Measurements from ENCODE around the gene SPATA6. TPM values are rescaled to one million over a fixed set of nuclear protein-coding genes. Genes with fewer than 3 reads are reported as not detected.
"Not testable (repeated sequence)": the region's sequence is repeated elsewhere in the genome, so short reads cannot be mapped to it uniquely, and the experiment has no call there.

SPATA6 gene
- total RNA-seq, 1 experiment from 2014 or later: 4.2 TPM

GRCh38 chr1:48442864-48443619 lies 29.0 kb downstream of the SPATA6 start:
- H3K27me3 Mint-ChIP-seq (ENCODE audit: insufficient read depth, unreplicated experiment): no peaks in the 10 kb centered on the region
- no peak for DNase-seq (ENCODE audit: unreplicated experiment)
- H3K36me3 Mint-ChIP-seq (ENCODE audit: insufficient read depth, unreplicated experiment): no peaks in the 10 kb centered on the region
- TF ChIP-seq, protein P1, sequence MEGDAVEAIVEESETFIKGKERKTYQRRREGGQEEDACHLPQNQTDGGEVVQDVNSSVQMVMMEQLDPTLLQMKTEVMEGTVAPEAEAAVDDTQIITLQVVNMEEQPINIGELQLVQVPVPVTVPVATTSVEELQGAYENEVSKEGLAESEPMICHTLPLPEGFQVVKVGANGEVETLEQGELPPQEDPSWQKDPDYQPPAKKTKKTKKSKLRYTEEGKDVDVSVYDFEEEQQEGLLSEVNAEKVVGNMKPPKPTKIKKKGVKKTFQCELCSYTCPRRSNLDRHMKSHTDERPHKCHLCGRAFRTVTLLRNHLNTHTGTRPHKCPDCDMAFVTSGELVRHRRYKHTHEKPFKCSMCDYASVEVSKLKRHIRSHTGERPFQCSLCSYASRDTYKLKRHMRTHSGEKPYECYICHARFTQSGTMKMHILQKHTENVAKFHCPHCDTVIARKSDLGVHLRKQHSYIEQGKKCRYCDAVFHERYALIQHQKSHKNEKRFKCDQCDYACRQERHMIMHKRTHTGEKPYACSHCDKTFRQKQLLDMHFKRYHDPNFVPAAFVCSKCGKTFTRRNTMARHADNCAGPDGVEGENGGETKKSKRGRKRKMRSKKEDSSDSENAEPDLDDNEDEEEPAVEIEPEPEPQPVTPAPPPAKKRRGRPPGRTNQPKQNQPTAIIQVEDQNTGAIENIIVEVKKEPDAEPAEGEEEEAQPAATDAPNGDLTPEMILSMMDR (IDR thresholded peaks at IDR 0.05; ENCODE audit: unreplicated experiment): no peak
- ChIA-PET POLR2A (no interaction called here), CTCF (interaction anchor here (0.6 kb wide), 1 partner anchor 186 kb away, joined by 3 read pairs; no protein-coding TSS in a partner anchor)
- no peak overlapping the region for H3K27ac Mint-ChIP-seq (ENCODE audit: low read depth, unreplicated experiment)
- BruUV-seq (replicated peaks): no TSS peak
- no peaks in the 10 kb centered on the region for H3K4me1 Mint-ChIP-seq (ENCODE audit: insufficient read depth, unreplicated experiment)
- H3K4me3 Mint-ChIP-seq (ENCODE audit: unreplicated experiment): no peak overlapping the region
- intact Hi-C loops (cut with micrococcal nuclease): no loop called here
- H3K9me3 Mint-ChIP-seq (ENCODE audit: unreplicated experiment): peaks cover 9% of the 10 kb centered on the region

DNA sequence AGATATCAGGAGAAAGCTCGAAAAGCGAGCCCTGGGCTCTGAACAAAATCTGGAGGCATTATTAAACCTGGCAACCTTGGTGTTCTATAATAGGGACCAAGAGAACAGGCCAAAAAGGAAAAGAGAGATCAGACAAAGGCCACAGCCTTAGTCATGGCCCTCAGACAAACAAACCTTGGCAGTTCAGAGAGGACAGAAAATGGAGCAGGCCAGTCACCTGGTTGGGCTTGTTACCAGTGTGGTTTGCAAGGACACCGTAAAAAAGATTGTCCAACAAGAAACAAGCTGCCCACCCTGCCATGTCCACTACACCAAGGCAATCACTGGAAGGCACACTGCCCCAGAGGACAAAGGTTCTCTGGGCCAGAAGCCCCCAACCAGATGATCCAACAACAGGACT lies 31.2 kb downstream of the SPATA6 start:
- H3K4me3 Mint-ChIP-seq (ENCODE audit: unreplicated experiment); H3K9me3 Mint-ChIP-seq (ENCODE audit: unreplicated experiment); H3K27ac Mint-ChIP-seq (ENCODE audit: low read depth, unreplicated experiment); H3K27me3 Mint-ChIP-seq (ENCODE audit: insufficient read depth, unreplicated experiment); H3K4me1 Mint-ChIP-seq (ENCODE audit: insufficient read depth, unreplicated experiment); DNase-seq (ENCODE audit: unreplicated experiment); POLR2A ChIA-PET; intact Hi-C loops (cut with micrococcal nuclease); H3K36me3 Mint-ChIP-seq (ENCODE audit: insufficient read depth, unreplicated experiment); BruUV-seq (replicated peaks): not testable (repeated sequence)
- CTCF ChIA-PET: interaction anchor here (0.6 to 1.4 kb wide), 2 partner anchors 11 to 429 kb away, joined by 3 read pairs; no protein-coding TSS in a partner anchor

DNA sequence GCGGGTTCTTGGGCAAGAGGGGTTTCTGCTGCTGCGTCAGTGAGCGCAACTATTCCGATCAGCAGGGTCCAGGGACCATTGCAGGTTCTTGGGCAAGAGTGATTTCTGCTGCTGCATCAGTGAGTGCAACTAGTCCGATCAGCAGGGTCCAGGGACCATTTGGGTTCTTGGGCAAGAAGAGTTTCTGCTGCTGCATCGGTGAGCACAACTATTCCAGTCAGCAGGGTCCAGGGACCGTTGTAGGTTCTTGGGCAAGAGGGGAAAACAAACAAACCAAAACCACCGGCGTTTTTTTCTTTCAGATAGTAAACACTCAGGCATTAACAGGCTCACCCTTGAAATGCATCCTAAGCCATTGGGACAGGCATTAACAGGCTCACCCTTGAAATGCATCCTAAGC lies 32.6 kb downstream of the SPATA6 start:
- TF ChIP-seq, protein P1 (IDR thresholded peaks at IDR 0.05; ENCODE audit: unreplicated experiment): no peak
- DNase-seq (ENCODE audit: unreplicated experiment): no peak
- Mint-ChIP-seq H3K4me1 (ENCODE audit: insufficient read depth, unreplicated experiment) (no peaks in the 10 kb centered on the region), H3K4me3 (ENCODE audit: unreplicated experiment) (no peak overlapping the region), H3K9me3 (ENCODE audit: unreplicated experiment) (peaks cover 9% of the 10 kb centered on the region), H3K27me3 (ENCODE audit: insufficient read depth, unreplicated experiment) (no peaks in the 10 kb centered on the region), H3K27ac (ENCODE audit: low read depth, unreplicated experiment) (no peak overlapping the region), H3K36me3 (ENCODE audit: insufficient read depth, unreplicated experiment) (no peaks in the 10 kb centered on the region)
- intact Hi-C loops (cut with micrococcal nuclease): no loop called here
- ChIA-PET POLR2A (no interaction called here), CTCF (interaction anchor here (0.6 kb wide), 1 partner anchor 59 kb away, joined by 4 read pairs; no protein-coding TSS in a partner anchor)
- no TSS peak for BruUV-seq (replicated peaks)

GRCh38 chr1:48437379-48437778 lies 34.6 kb downstream of the SPATA6 start:
- CTCF ChIA-PET: interaction anchor here (1.0 kb wide), 1 partner anchor 433 kb away, joined by 3 read pairs; no protein-coding TSS in a partner anchor
- POLR2A ChIA-PET; H3K4me1 Mint-ChIP-seq (ENCODE audit: insufficient read depth, unreplicated experiment); H3K27ac Mint-ChIP-seq (ENCODE audit: low read depth, unreplicated experiment); H3K9me3 Mint-ChIP-seq (ENCODE audit: unreplicated experiment); DNase-seq (ENCODE audit: unreplicated experiment); H3K27me3 Mint-ChIP-seq (ENCODE audit: insufficient read depth, unreplicated experiment); H3K36me3 Mint-ChIP-seq (ENCODE audit: insufficient read depth, unreplicated experiment); intact Hi-C loops (cut with micrococcal nuclease); BruUV-seq (replicated peaks); H3K4me3 Mint-ChIP-seq (ENCODE audit: unreplicated experiment): not testable (repeated sequence)

DNA sequence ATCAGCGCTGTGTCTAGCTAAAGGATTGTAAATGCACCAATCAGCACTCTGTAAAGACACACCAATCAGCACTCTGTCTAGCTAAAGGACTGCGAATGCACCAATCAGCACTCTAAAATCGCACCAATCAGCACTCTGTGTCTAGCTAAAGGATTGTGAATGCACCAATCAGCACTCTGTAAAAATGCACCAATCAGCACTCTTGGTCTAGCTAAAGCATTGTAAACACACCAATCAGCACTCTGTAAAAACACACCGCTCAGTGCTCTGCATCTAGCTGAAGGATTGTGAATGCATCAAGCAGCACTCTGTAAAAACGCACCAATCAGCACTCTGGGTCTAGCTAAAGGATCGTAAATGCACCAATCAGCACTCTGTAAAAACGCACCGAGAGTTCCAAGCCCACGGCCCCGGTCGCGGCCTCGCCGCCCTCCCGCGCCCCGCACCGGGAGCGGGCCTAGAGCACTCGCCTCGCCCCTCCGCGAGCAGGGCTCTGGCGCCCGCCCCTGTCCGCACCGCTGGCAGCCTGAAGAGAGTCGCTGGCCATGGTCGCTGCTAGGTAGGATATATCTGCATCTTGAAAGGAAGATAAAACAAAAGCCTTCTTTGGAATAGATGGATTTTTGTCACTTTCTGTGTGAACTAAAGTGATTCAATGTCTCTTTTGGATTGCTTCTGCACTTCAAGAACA lies 36.5 kb downstream of the SPATA6 start:
- H3K36me3 Mint-ChIP-seq (ENCODE audit: insufficient read depth, unreplicated experiment); H3K9me3 Mint-ChIP-seq (ENCODE audit: unreplicated experiment); DNase-seq (ENCODE audit: unreplicated experiment); H3K4me3 Mint-ChIP-seq (ENCODE audit: unreplicated experiment); H3K27me3 Mint-ChIP-seq (ENCODE audit: insufficient read depth, unreplicated experiment); BruUV-seq (replicated peaks); intact Hi-C loops (cut with micrococcal nuclease); POLR2A ChIA-PET; H3K4me1 Mint-ChIP-seq (ENCODE audit: insufficient read depth, unreplicated experiment); H3K27ac Mint-ChIP-seq (ENCODE audit: low read depth, unreplicated experiment): not testable (repeated sequence)
- CTCF ChIA-PET: interaction anchor here (1.6 kb wide), 1 partner anchor 15 kb away, joined by 4 read pairs; no protein-coding TSS in a partner anchor

All from MCF 10A (cell line).